ENCODE measurements around the gene SGMS1.

SGMS1 gene

DNA sequence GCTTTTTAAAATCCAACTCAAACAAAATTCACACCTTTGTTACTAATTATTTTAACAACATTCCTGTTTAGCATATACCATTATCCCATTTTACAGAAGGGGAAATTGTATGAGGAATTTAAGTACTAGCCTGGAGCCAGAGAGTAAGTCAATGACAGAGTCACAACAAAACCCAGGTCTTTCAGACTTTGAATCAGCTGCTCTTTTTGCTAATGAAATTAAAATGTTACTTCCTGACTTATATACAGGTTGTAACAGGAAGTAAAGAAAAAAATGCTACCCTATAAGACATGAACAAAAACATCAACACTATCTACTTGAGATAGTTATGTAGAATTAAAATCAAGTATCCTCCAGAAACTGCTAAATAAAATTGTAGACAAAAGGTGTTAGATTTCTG is 289.9 kb downstream of the SGMS1 start:
- DNase-seq (ENCODE audit: low spot score), result no peak

DNA sequence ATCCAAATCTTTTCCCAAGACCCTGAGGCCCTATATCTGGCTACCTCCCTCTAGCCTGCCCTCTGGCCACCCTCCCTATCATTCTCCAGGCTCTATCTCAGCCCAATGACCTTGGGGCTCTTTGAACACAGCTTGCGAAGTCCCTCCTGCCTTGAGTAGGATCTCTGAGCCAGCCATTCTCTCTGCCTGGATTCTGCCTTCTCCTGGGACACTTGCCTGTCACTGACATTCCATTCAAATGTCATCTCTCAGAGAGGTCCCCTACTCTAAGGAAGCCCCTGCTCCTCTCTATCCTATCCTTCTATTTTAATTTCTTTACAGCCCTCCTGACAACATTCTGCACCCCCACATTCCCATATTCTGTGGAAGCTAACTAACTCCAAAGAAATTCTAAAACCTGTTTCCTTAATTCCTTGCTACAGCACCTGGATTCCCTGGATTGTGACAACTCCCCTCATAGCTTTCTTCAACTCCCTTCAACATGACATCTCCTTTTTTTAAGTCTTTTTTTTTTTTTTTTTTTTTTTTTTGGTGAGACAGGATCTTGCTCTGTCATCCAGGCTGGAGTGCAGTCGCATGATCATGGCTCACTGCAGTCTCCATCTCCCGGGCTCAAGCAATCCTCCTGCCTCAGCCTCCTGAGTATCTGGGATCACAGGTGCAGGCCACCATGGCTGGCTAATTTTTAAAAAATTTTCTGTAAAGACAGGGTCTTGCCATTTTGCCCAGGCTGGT is 291.5 kb downstream of the SGMS1 start:
- DNase-seq (ENCODE audit: low spot score), result no peak

DNA sequence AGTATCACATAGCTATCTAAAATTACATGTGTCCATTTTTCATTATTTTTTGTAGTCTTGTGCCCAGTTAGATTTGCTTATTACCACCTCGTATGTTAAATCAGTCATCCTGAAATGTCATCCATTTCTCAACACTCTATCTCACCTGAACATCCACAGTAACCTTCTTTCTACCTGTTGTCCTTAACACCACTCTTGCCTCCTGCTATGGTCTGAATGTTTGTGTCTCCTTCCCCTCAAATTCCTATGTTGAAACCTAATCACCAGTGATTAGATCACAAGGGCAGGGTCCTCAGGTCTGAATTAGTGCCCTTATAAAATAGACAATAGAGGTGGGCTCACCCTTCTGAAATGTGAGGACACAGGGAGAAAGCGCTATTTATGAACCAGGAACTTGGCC is 292.3 kb downstream of the SGMS1 start:
- no peak for DNase-seq (ENCODE audit: low spot score)

DNA sequence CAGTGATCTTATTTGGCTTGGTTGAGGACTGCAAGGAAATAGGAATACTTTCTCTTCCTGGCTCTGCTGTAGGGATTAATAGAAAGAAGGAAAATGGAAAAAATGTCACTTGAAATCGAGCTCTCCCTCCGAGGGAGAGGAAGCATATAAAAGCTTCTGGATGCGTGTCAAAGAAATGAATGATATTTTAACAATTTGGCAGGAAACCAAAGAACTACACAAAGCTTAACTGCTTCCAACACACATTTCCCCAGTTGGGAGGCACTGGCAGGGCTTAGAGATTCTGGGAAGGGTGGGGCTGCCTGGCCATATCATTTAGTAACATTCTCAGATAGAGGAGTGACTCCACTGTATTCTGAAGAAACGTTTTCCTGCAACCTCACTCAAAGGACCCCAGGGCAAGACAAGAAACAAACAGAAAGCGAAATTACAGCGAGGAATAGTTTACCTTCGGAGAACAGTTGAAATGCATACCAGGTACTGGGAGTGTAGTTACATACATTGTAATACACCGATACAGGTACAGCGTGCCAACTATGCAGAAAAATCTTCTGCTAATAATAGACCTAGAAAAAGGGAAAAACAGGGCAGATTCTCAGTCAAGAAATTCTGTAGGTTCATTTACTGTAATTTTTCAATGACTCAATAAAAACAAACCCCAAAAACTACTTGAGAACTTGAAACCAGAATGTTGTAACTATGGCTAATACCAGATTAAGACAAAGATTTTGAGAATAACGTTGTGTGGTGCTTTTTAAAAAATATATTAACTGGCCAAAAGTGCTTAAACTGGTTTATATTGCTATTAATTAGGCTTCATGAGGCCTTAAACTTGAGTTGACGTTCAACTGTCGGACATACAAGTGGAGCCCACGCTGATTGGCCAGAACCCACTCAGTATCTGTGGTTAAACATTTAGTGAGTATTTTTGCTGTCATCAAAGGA is 296.7 kb downstream of the SGMS1 start:
- DNase-seq (ENCODE audit: low spot score), result no peak

DNA sequence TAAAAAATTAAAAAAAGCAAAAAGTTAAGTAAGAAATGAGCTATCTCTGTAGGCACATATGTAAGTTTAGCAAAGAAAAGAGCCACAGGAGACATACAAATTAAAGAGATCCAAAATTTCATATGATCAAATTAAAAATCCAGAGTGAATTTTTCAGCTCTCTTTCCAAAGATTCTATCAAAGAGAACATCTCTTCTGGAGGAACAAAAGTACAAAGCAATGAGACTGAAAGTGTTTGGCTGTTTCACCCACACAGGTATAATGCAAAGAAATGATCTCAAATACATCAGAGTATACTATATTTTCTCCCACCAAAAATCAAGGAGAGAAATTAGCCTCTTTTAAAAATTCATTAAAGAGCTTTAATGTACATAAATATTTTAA is 297.6 kb downstream of the SGMS1 start:
- no peak for DNase-seq (ENCODE audit: low spot score)

DNA sequence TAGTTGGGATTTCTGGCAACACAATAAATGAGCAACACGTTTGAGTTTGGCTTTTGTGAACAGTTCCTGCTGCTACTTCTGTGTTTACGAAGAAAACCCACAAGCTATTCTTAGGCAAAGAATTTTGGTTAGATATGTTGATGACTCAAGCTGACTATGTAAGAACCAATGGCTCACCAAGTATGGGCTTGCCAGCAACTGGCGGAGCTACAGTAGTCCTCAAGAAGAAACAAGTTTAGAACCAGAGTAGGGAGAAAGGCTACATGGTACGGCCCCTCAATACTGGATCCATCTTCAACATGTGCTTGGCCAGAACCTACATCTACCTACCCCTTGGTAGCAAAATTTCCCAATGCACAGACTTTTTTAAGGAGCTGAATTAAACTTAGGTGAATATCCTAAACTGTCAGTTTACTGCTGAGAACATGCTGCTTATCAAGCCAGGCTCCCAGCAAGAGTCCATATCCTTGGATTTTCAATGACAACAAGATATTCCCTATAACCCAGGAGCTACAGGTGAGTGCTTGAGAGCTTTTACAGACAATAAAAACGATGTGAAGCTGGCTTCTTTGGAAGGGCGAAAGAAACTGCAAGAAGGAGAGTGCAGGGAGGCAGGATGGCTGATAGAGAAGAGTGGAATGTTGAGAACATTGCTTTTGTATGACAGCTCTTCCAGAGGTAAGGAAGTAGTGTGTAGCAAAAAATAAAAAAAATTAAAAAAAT is 298.1 kb downstream of the SGMS1 start:
- peak; percentile 49 for DNase-seq (ENCODE audit: low spot score)

DNA sequence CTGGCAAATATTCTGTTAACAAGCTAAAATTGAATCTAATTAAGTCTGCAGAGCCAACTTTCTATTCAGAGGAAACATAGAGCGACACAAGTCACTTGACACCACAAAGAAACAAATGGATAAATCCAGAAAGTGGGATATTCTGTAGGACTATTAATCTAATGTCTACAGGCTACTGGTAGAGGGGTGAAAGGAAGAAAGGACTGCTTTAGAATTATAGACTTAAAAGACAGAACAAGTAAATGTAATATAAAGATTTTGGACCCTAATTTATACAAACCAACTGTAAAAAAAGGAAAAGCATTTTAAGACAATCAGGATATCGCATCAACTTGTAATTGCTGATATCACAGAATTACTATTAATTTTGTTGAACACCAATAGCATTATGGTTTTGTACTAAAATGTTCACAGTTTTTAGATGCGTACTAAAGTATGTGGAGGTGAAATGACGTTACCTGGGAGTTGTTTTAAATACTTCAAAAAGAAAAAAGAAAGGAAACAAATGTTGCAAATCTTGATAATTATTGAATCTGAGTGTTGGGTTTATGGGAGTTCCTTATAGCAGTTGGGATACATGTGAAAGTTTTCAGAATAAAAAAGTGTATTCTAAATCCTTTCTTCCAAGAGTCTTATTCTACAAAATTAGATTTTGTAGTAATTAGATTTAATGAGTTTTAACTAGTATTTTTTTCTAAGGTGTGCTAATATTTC is 298.9 kb downstream of the SGMS1 start:
- DNase-seq (ENCODE audit: low spot score), result no peak

DNA sequence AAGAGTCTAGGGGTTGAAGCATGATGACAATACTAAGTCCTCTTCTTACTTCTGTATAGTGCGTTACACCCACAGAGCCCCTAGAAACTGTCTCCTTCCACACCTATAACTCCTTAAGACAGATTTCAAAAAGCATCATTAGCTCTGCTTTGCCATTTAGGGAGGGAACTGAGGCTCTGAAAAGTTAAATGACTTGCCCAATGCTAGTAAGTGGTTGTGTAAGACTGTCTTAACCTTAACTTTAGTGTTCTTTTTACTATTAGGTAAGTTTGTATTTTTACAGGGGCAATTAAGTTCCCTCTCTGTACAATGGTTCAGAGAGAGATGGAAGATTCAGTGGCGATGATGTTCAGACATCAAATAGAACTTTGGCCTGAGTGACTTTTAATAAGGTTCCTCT is 299.7 kb downstream of the SGMS1 start:
- no peak for DNase-seq (ENCODE audit: low spot score)

DNA sequence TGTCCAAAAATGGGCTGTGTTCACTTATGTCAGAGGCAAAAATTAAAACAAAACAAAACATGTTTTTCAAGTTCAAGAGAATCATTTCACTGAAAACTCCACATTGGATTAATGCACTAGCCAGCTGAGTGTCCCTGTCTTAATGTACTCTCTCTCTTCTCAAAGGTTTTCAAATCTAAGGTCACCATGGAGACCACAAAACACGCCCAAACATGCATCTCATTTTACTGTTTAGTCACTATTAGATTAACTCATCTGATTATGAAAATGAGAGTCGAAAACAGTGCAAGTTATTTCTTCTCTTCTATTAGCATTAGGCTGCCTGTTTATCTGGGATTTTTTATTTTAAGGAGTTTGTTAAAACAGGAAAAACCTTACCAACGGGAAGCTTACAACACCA is 301.7 kb downstream of the SGMS1 start:
- peak; percentile 12 for DNase-seq (ENCODE audit: low spot score)

DNA sequence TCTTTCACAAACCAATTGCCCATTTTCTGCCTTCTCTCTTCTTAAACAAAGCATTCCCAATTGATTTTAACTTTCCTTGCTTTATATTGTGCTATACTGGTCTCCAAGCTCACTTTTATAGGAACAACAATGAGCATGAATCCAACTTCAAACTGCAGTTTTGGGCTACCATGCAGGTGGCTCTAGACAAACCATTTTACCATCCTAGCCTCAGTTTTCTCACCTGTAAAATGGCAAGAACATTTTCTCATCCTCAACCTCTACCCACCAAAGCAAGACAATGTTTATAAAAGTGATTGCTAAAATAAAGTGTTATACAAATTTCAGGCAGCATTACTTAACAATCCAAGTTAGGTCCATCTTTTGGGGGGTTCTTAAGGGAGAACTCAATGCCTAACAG is 305.6 kb downstream of the SGMS1 start:
- no peak for DNase-seq (ENCODE audit: low spot score)

DNA sequence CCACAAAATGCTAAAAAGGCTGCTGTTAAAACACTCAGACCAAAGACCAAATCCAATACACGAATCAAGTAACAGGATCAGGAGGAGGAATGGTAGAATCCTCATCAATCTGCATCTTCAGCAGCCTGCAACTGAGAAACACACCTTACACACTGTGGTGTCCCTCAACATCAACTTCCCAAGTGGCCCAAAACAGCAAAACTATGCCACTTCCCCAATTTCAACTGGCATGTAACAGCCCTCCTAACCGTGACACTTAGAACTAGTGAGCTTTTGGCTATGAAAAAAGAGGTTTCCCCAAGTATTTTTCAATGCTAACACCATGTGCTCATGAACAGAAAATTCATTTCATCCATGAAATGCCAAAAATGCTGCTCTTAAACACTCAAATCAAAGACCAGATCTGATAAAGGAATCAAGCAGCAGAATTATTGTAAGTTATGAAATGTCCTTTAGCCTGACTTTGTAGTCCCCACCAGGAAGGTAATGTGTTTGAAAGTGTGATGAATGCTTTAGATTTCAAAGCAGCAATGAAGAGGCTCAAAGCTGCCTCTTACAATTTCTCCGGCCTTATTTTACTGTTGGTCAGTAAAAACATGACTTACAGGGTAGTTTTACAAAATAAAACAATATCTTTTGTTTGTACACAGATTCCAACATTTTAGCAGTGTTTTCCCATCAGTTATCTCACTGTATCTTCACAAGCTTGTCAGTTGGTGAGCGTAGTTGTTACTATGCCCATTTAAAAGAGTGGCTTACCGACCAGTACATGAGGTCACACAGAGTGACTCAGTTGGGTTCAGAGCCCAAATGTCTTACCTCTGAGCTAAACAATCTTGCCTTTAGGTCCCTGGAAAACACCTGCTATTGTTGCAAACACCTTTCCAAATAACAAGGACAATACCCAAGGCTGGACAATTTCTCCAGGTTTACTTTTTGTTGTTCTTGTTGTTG is 306.8 kb downstream of the SGMS1 start:
- DNase-seq (ENCODE audit: low spot score), result no peak

DNA sequence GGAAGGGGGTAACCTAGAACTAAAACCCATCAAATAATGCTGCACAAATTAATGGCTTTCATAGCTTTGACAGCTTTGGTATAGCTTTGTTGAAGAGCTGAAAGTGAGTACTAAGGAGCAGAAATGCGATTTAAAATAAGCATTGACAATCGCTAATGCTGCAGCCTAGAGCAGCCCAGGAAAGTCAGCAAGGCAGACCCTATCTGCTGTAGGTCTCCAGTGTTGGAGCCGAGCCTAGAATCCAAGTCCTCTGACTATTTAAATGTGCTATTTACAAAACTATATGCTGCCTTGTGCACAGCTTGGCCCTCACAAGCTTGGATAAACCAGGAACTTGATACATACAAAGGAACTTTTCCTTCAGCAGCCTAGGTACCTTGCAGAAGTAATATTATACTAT is 307.6 kb downstream of the SGMS1 start:
- DNase-seq (ENCODE audit: low spot score), result no peak

DNA sequence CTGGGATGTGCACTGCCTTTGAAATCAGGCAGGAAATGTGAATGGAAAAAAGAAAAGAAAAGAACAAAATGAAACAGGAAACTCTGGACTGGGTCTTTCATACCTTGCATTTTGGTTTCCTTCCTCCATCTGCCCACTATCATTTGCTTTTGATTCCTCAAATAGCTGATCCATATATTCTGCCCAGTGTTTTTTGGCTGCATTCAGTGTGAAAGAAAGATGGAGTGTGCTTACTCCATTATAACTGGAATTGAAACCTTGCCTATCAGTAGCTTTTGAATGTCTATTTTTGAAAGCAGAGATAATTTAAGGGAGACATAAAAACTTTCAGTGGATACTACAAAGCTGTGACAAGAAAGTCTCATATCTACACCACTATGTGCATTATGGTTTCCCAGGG is 308.3 kb downstream of the SGMS1 start:
- no peak for DNase-seq (ENCODE audit: low spot score)

DNA sequence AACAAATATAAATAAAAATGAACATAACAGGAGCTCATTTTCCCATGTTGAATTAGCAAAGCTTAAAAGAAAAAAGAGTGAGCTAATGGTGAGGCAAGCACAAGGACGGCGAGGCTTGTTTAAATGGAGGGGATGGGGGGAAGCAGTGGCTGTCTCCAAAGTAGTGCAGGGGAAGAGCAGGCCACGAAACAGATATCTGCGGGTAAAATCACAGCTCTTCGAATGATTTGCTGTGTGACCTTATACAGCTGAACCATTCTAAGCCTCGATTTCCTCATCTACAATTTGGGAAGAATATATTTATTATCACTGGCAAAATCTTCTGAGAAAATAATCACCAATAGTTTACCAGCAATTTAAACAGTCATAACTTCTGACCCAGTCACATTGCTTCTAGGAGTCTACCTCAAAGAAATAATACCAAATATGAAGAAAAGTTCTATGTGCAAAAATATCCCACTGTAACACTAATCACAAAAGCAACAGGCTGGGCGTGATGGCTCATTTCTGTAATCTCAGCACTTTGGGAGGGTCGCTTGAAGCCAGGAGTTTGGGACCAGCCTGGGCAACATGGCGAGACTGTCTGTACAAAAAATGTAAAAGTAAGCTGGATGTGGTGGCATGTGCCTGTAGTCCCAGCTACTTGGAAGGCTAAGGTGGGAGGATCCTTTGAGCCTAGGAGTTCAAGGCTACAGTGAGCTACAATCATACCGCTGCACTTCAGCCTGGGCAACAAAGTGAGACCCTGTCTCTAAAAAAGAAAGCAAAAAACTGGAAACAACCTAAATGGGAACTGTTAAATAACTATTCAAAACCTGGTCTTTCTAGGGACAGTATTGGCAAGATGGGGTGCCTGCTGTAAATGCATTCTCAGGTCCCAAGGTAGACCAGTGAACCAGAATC is 309.3 kb downstream of the SGMS1 start:
- no peak for DNase-seq (ENCODE audit: low spot score)

DNA sequence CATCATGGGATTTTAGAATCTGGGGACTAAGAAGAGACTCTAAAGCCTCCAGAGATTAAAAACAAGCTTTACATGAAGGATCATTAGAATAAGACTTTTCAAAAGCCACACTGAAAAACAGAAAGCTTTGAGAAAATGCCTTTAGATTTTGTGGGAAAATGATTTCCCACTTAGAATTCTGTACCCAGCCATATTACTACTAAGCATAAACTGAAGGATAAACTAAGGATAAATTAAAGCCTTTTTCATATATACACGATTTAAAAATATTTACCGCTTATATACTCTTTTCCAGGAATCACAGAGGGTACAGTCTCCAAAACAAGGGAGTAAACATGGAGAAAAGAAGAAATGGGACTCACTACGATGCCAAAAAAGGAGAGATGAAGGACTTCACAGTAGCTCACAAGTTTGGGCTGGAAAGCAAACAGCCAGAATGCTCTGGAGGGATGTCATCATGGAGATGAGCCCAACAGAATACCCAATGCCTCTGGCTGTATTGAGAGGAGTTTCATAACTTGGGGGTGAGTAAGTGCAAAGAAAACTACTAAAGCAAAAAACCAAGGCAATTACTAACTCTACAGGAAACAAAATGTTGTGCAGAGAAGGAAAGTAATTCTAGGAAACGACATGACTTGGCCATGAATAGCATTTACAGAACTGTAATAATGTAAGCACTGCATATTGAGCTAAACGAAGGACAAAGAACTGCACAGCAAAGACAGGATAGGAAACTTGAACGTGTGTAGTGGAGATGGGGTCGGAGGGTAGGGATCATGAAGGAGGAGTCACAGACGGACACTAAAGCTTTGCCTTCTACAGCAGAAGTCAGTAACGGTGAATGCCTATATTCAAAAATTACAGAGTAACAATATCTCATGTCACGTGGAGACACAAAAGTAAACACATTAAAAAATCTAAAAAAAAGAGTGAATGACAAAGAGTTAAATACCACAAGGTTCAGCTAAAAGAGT is 311.0 kb downstream of the SGMS1 start:
- DNase-seq (ENCODE audit: low spot score), result peak; percentile 34

DNA sequence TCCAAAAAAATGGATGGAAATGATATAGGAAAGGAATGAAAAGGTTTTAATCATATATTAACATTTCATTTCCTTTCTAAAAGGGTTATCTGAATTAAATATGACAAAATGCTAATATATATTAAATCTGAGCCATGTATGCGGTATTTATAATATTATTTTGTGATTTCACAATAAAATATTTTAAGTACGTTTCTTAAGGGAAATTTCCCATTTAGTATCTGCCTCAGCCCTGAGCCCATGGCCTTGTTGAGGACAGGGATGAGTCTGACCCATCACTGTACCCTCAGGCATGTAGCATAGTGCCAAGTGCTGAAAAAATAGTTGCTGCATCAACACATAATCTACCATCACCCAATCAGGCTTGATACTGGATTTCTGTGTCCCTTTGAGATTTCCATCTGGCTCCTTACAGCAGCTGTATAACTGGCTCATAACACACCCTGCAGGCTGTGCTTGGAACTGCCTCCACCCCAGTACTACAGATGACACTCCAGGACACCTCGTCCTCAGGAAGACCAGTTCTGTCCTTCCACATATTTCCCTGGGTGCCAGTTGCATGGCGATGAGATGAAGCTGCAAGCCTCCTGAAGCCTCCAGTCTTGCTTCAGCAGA is 313.1 kb downstream of the SGMS1 start:
- DNase-seq (ENCODE audit: low spot score), result peak; percentile 36

DNA sequence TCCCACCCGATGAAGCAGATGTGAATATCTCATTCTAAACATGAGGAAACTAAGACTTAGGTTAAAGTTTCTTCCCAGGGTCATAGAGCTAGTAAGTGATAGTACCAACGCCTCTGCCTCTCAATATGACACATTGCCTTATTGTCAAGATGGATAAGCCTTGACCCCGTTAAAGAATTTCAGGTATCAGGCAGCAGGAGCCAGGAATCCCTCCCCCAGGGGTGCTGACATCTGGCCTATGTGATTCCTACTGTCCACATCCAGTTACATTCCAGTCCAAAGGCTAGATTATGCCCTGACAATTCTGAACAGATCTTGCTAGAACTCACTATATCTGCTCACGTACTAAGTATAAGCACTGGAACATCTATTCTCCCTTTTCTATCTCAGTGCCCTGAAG is 314.4 kb downstream of the SGMS1 start:
- DNase-seq (ENCODE audit: low spot score), result no peak

DNA sequence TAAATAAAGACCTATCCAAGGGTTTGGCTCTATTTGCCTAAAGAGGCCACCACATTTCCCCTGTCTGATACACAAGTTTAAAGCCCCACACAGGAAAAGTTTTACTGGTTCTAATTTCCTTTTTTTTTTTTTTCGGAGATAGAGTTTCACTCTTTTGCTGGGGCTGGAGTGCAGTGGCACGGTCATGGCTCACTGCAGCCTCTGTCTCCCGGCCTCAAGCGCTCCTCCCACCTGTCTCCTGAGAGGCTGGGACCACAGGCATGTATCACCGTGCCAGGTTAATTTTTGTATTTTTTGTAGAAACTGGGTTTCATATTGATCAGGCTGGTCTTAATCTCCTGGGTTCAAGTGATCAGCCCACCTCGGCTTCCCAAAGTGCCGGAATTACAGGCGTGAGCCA is 319.1 kb downstream of the SGMS1 start:
- no peak for DNase-seq (ENCODE audit: low spot score)

All from activated CD4-positive, alpha-beta T cell treated with anti-CD3 and anti-CD28 coated beads, Interleukin-2, Interleukin-4, amounts not matched to agents 100 ng/mL and 50 ng/mL, durations not matched to agents 16 hours and 8 hours (primary cell).